Hepatocyte (in vitro differentiated cells): ENCODE measurements around the gene DES.

Experiments used
- CTCF ChIP-seq: fragments of 200-600 bp; sonication (generic); IDR thresholded peaks from 2 replicates; pipeline ENCODE4 v1.5.1; 2016; ENCODE audit warnings: antibody characterized with exemption, mild to moderate bottlenecking; ENCODE audit not compliant: poor library complexity
- EZH2 ChIP-seq: fragments of 200-600 bp; sonication (generic); IDR thresholded peaks from 2 replicates; pipeline ENCODE4 v1.6.1; 2016; ENCODE audit warnings: antibody characterized with exemption, mild to moderate bottlenecking, borderline replicate concordance
- EZH2phosphoT487 ChIP-seq: fragments of 200-600 bp; sonication (generic); IDR thresholded peaks from one replicate; pipeline ENCODE4 v1.6.1; 2018; ENCODE audit warnings: antibody characterized with exemption, mild to moderate bottlenecking, low read depth, moderate library complexity; ENCODE audit not compliant: unreplicated experiment, severe bottlenecking

GRCh38 chr2:219419012-219419324, 791 bp downstream of the DES start:
- TF ChIP-seq CTCF (no peak), EZH2 (no peak), EZH2phosphoT487 (no peak)
